ENCODE data around the gene AMACR.

- TF ChIP-seq CTCF (IDR thresholded peaks at IDR 0.05 in 8 of 11, conservative IDR thresholded peaks at IDR 0.05 in 3 of 11) (no peak), POLR2A (IDR thresholded peaks at IDR 0.05) (no peak)
These were observed 49.7 kb upstream of the AMACR start for GRCh38 chr5:34057569-34057968.
